ENCODE results near the gene REPS1.

Gene REPS1

DNA sequence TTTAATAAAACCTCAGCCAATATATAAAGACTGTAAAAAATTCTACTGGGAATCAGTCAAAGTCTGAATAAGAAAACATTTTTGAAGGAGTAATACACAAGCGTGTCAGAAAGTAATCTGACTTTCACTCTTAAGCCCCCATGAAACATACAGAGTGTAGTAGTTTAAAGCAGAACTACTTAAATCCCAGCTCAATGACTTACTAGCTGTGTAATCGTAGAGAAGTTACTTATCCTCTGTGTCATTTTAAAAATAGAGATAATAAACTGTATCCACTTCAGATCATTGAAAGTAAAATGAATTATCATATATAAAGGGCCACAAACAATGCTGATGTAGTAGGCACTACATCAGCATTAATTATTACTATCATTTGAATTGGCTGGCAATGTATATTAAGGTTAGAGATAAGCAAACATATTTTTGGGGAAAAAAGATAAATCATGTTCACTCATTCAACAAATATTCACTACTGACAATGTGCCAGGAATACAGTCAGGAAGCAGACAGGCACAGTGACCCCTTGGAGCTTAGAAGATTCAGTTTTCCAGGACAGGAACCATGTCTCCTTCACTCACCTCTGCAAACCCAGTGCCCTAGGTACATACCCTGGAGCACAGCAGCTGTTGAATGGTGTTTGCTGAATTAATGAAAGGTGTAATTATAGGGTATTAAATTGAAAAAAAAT is 14.4 kb downstream of the REPS1 start:
- H3K4me3 ChIP-seq (ENCODE audit: low read depth, low read length): no peak overlapping the region
- in situ Hi-C loops (cut with HindIII; ENCODE audit: low sequenced_read_pairs): no loop called here
- DNase-seq (ENCODE audit: low read depth, low spot score): peak; percentile 52
- TF ChIP-seq, protein P1, sequence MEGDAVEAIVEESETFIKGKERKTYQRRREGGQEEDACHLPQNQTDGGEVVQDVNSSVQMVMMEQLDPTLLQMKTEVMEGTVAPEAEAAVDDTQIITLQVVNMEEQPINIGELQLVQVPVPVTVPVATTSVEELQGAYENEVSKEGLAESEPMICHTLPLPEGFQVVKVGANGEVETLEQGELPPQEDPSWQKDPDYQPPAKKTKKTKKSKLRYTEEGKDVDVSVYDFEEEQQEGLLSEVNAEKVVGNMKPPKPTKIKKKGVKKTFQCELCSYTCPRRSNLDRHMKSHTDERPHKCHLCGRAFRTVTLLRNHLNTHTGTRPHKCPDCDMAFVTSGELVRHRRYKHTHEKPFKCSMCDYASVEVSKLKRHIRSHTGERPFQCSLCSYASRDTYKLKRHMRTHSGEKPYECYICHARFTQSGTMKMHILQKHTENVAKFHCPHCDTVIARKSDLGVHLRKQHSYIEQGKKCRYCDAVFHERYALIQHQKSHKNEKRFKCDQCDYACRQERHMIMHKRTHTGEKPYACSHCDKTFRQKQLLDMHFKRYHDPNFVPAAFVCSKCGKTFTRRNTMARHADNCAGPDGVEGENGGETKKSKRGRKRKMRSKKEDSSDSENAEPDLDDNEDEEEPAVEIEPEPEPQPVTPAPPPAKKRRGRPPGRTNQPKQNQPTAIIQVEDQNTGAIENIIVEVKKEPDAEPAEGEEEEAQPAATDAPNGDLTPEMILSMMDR (IDR thresholded peaks at IDR 0.05; ENCODE audit: low read depth, low read length): no peak

DNA sequence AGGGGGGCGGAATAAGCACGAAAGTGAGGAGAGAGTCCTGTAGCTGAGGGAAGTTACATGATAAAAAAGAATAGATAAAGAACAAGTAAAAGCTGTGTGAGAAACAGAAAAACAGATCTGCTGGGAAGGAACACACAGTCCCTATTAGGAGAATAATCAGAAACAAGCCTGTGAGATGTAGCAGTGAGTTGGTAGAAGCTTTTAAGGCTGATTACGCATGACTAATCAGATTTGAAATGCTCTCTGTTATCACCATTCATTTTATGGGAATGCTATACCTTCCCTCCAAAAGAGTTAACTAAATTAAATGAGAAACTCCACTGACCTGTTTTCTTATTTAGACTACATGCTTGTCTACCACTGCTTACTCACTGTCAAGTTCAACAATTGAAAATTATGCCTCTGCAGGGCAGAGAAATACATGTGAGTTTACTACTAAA is 15.8 kb downstream of the REPS1 start:
- peak; percentile 50 for DNase-seq (ENCODE audit: low read depth, low spot score)
- H3K4me3 ChIP-seq (ENCODE audit: low read depth, low read length): no peak overlapping the region
- in situ Hi-C loops (cut with HindIII; ENCODE audit: low sequenced_read_pairs): no loop called here
- TF ChIP-seq, protein P1 (IDR thresholded peaks at IDR 0.05; ENCODE audit: low read depth, low read length): no peak

DNA sequence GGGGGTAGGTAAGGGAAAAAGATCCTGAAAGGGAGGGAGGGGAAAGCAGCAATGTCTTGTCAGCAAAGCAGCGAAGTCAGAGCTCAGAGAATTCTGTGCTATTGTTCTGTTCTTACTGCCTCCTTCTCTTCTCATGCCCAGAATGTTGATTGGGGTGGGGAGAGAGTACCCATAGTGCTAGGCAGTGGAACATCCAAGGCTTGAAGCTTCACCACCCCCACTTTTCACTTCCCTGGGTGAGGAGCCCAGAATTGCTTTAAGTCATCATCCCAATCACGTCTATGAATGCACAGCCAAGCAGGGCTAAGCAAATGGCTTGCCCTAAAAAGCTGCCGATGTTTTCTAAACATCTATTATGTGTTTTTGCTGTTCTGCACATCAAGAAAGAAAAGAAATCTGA is 16.5 kb downstream of the REPS1 start:
- H3K4me3 ChIP-seq (ENCODE audit: low read depth, low read length): no peak overlapping the region
- in situ Hi-C loops (cut with HindIII; ENCODE audit: low sequenced_read_pairs): no loop called here
- TF ChIP-seq, protein P1 (IDR thresholded peaks at IDR 0.05; ENCODE audit: low read depth, low read length): no peak
- peak; percentile 42 for DNase-seq (ENCODE audit: low read depth, low spot score)

DNA sequence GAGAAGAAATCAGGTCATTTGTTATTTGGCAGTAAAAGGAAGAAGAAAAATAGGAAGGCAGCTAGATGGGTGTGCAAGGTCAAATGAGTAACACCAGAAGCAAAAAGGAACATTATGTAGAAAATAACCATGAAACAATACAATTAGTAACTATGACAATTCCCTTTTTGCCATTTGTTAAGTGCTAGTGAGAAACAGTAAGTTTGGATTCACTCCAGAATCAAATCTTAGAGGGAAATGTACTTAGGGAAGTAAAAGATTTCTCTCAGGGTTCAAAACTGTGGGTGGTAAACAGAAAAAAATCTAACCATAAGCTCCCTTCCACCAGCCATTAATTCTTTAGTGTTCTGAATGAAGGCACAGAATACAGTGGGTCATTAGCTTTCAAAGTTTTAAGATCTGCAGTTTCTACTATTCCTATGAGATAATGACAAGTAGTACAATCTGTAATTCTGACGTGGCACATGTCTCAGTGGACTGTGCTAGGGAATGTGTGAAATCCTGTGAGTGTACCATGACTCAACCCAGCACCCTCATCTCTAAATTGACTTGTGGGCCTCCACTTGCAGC is 17.1 kb downstream of the REPS1 start:
- peak; percentile 88 for DNase-seq (ENCODE audit: low read depth, low spot score)
- TF ChIP-seq, protein P1 (IDR thresholded peaks at IDR 0.05; ENCODE audit: low read depth, low read length): no peak
- in situ Hi-C loops (cut with HindIII; ENCODE audit: low sequenced_read_pairs): no loop called here
- H3K4me3 ChIP-seq (ENCODE audit: low read depth, low read length): no peak overlapping the region

DNA sequence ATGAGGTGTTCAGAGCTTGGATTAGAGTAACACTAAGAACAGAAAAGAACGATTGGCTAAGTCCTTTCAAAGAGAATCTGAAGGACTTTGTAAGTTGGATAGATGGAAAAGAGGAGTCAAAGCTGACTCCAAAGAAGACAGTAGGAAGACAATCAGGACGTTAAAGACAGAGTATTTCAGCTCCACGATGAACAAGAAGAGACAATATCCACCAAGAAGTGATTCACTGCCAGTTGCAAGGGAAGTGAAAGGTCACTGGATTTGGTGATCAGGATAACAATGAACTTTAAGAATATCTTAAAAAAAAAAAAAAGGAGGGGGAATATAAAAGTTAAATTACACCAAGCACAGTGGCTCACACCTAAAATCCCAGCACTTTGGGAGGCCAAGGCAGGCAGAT is 17.9 kb downstream of the REPS1 start:
- no peak for DNase-seq (ENCODE audit: low read depth, low spot score)
- in situ Hi-C loops (cut with HindIII; ENCODE audit: low sequenced_read_pairs): no loop called here
- TF ChIP-seq, protein P1 (IDR thresholded peaks at IDR 0.05; ENCODE audit: low read depth, low read length): no peak

DNA sequence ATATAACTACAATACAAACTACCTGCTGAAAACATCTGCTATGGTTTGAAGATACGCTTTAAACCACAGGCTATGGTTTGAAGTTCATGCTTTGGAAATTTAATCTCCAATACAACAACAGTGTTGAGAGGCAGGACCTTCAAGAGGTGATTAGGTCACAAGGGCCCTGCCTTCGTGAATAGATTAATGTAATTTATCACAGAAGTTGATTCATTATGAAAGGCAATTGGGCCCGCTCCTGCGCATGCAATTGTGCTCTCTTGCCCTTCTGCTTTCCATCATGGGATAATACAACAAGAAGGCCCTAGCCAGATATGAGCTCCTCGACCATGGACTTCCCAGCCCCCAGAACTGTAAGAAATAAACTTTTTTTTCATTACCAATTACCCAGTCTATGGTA is 21.2 kb downstream of the REPS1 start:
- in situ Hi-C loops (cut with HindIII; ENCODE audit: low sequenced_read_pairs): no loop called here
- TF ChIP-seq, protein P1 (IDR thresholded peaks at IDR 0.05; ENCODE audit: low read depth, low read length): no peak
- no peak overlapping the region for H3K4me3 ChIP-seq (ENCODE audit: low read depth, low read length)
- DNase-seq (ENCODE audit: low read depth, low spot score): no peak

More for the DNA sequence above, 17.9 kb downstream of the REPS1 start:
- H3K4me3 ChIP-seq (ENCODE audit: low read depth, low read length): no peak overlapping the region
